GM21528 (cell line): ENCODE data around the gene PDGFA.

Experiments used
- ATAC-seq: cut with Tn5 transposase; IDR thresholded peaks from one replicate; pipeline ENCODE4 v1.9.1; 2021; ENCODE audit warnings: mild to moderate bottlenecking, moderate library complexity; ENCODE audit not compliant: unreplicated experiment, low FRiP score

The PDGFA gene

GRCh38 chr7:520503-521161, 986 bp upstream of the PDGFA start:
- ATAC-seq: no peak

GRCh38 chr7:518630-519483, 789 bp downstream of the PDGFA start:
- no peak for ATAC-seq

DNA sequence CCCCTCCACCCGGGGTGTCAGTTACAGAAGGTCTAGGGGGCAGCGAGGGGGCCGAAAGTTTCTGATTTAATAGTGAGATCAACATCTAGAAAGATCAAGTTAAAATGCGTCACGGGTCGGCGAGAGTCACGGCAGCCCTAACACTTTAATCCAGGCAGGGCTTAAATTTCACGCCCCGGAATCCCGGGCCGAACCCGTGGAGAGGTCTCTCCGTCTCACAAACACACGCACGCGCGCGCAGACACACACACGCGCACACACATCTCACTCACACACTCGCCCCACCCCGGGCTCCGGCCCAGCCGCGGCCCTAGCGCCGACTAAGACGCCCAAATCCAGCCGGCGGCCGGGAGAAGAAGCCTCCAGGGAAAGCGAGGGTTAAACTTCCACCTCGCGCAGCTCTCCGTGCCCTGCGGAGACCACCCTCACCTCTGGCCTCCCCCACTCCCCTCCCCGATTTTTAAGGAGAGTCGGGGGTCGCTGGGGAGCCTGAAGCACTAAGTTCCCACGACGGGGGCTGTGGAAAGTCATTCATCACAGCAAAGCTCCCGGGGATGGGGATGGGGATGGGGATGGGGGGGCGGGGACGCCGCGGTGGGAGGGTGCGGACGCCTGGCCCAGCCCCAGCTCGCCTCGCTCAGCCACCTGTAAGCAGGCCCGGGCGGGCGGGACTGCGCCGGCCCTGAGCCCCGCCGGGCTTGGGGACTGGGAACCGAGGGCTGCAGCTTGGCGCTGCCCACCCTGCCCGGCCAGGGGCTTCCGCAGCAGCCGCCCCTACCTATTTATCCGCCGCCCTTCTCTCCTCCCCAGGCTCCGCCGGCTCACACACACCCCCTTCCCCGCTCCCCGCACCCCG, 1.6 kb downstream of the PDGFA start:
- no peak for ATAC-seq

DNA sequence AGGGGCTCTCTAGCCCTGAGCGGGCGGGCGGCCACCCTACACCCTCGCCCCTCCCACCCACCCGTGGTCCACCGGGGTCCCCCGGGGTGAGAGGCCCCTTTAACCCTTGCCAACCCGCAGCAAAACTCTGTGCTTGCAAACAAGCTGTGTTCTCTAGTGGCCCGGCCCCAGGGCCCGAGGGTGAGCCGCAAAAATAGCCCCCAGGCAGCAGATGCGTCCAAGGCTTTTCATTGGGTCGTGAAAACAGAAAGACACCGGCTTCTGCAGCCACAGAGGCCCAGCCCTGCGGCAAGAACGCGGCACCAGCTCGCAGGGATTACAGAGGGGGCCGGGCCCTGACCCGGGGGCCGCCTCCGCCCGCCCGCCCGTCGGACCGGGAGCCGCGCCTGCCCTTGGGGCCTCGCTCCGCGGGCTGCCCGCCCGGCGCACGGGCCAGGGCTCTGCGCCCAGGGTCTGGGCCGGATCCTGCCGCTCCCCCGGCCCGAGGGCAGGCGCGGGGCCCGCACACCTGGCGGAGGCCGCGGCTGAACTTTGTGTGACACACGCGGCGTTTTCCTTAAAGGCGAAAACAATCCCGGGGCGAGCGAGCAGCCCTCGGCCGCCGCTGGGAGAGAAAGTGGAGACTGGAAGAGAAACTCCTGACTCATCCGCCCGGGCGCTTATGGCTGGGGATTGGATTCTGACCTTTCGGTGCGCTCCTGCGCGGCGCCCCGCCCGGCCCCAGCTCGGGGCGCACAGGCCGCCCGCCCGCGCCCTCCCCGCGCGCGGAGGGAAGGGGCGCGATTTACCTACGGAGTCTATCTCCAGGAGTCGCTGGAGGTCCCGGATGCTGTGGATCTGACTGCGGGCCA, 2.8 kb downstream of the PDGFA start:
- no peak for ATAC-seq

GRCh38 chr7:516216-516605, 3.4 kb downstream of the PDGFA start:
- ATAC-seq: no peak

GRCh38 chr7:515628-516027, 4.0 kb downstream of the PDGFA start:
- no peak for ATAC-seq

- ATAC-seq: no peak
These were observed 4.7 kb downstream of the PDGFA start for GRCh38 chr7:514651-515598.

DNA sequence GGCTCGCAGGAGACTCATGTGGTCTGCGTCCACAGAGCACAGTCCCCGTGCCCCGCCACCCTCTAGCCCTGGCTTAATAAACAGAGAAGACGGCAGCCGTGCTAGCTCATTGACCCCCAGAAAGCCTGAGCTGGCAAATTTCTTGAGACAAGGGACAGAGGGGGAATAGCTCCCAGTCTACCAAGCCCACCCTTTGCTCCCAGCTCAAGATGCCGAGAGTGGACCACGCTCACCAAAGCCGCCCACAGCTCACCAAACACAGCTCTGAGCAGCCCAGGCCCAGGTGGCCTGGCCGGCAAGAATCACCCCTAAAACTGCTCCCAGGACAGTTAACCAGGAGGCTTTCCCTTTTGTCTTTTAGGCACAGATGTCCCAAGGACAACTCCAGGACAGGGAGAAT, 5.4 kb downstream of the PDGFA start:
- no peak for ATAC-seq

DNA sequence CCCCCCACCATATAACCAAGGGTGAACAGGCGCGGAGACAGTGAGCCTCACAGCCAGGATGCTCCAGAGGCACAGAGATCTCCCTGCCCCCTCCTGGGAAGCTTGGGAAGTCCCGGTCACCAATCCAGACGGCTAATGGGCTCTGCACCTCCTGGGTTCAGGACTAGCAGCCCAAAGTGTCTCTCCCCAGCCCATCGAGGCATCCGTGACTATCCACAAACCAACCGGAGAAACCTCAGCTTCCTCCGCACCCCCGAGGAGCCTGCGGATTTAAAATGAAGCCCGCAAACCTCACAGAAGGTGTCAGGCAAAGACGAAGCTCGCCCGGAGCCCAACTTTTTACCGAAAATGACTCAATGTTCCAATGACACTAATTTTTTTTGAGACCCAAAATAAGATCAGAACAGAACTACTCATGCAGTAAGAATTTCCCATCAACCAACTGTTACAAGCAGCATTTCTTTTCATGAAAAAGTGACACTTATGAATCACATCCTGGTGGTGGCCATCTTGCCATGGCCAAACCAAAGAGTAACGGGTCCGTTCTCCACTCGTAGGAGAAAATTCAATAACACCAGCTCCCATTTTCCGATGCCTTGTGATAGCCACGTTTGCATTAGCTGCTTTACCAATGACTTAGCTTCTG, 6.0 kb downstream of the PDGFA start:
- no peak for ATAC-seq

GRCh38 chr7:512541-513311, 6.9 kb downstream of the PDGFA start:
- ATAC-seq: no peak

DNA sequence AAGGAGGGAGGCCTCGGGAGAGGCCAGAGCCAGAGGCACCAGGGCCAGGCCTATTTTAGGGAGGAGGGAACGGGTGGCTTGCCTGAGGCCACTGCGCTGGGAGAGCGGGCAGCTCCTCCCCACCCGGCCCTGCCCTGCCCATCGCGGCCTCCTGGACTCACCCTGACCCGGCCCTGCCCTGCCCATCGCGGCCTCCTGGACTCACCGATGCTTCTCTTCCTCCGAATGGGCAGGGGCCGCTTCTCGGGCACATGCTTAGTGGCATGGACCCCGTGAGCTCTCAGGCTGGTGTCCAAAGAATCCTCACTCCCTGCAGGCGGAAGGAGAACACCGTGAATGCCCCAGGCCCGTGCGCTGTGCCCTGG, 7.5 kb downstream of the PDGFA start:
- no peak for ATAC-seq

- ATAC-seq: no peak
These were observed 8.0 kb downstream of the PDGFA start for GRCh38 chr7:511476-512145.

- ATAC-seq: no peak
These were observed 8.8 kb downstream of the PDGFA start for GRCh38 chr7:510782-511281.

GRCh38 chr7:510131-510481, 9.5 kb downstream of the PDGFA start:
- ATAC-seq: no peak

GRCh38 chr7:509426-510130, 10.1 kb downstream of the PDGFA start:
- no peak for ATAC-seq

GRCh38 chr7:508461-509170, 11.0 kb downstream of the PDGFA start:
- ATAC-seq: no peak
